Glomerular visceral epithelial cell (primary cell): ENCODE data around the gene WBP4.
"Not testable (repeated sequence)": the region's sequence is repeated elsewhere in the genome, so short reads cannot be mapped to it uniquely, and the experiment has no call there.

Experiments
- DNase-seq: peaks from one replicate; pipeline ENCODE4 v3.0.0-alpha.2; 2016; ENCODE audit errors: extremely low spot score

The WBP4 gene

GRCh38 chr13:41079725-41080124 is 18.4 kb downstream of the WBP4 start:
- no peak for DNase-seq

GRCh38 chr13:41085961-41086585 is 24.8 kb downstream of the WBP4 start:
- DNase-seq = no peak

GRCh38 chr13:41095681-41096080 is 34.4 kb downstream of the WBP4 start:
- not testable (repeated sequence) for DNase-seq

- no peak for DNase-seq
Observed at GRCh38 chr13:41098761-41099160, 37.5 kb downstream of the WBP4 start.

GRCh38 chr13:41099986-41100385 is 38.7 kb downstream of the WBP4 start:
- no peak for DNase-seq

GRCh38 chr13:41107104-41107571 is 45.8 kb downstream of the WBP4 start:
- DNase-seq = no peak

- DNase-seq = no peak
Observed at GRCh38 chr13:41107584-41108014, 46.3 kb downstream of the WBP4 start.

- no peak for DNase-seq
Observed at GRCh38 chr13:41111454-41111853, 50.1 kb downstream of the WBP4 start.

- no peak for DNase-seq
Observed at GRCh38 chr13:41117869-41118268, 56.6 kb downstream of the WBP4 start.

GRCh38 chr13:41122838-41123237 is 61.5 kb downstream of the WBP4 start:
- peak; percentile 43 for DNase-seq

GRCh38 chr13:41127701-41128100 is 66.4 kb downstream of the WBP4 start:
- DNase-seq = no peak

- DNase-seq = no peak
Observed at GRCh38 chr13:41130356-41130755, 69.0 kb downstream of the WBP4 start.

- DNase-seq = not testable (repeated sequence)
Observed at GRCh38 chr13:41131189-41131588, 69.9 kb downstream of the WBP4 start.

- DNase-seq = not testable (repeated sequence)
Observed at GRCh38 chr13:41131660-41132511, 70.6 kb downstream of the WBP4 start.

GRCh38 chr13:41132512-41133152 is 71.3 kb downstream of the WBP4 start, which contains the start of gene KBTBD6:
Gene KBTBD6, minus strand, starts transcription at chr13:41132802. Its CDS starts 291 bp downstream, at chr13:41132511.
- DNase-seq = peak; percentile 98
